ENCODE measurements around the gene TMEM245. TPM values are rescaled to one million over a fixed set of nuclear protein-coding genes. Genes with fewer than 3 reads are reported as not detected.
A peak's percentile ranks its signal among the peaks of the same experiment; 100 is the strongest.

Gene TMEM245
- total and polyA plus RNA-seq, 2 donors (not counting 3 experiments of a cell fraction or from before 2014, with no cell fraction given), result 44.2 to 48.0 TPM

DNA sequence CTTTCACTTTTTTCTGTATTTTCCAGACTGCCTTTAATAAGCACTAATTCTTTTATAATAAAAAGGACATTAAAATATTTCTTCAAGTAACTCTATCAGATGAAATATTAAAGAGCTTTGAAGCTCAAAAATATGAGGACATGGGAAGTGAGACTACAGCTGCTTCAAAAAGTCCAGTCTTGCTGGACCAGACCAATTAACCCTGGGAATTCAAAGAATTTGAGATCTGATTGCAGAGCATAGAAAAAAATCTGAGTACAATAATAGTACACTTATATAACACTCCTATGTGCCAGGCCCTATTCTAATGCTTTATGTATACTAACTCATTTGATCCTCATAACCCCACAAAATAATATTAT, 9.8 kb downstream of the TMEM245 start:
- H3K36me3 ChIP-seq (ENCODE audit: control insufficient read depth in 2 of 2, extremely low read depth in 1 of 2, insufficient read depth in 2 of 2, low read length in 2 of 2), result no peaks in the 10 kb centered on the region
- H2AFZ ChIP-seq (ENCODE audit: low read depth, low read length), result no peak overlapping the region
- dilution Hi-C loops (cut with MboI; ENCODE audit: extremely low pct_ligation_motif_present, low sequenced_read_pairs), result no loop called here
- ChIA-PET POLR2A (interaction anchor here (1.4 to 2.0 kb wide), 2 partner anchors 9 to 12 kb away, joined by 3 to 8 read pairs; partner anchors contain the start of gene TMEM245), CTCF (interaction anchor here (1.6 to 2.3 kb wide), 5 partner anchors 9 to 46 kb away, joined by 3 to 14 read pairs (median 5); partner anchors contain the start of gene TMEM245)
- H3K4me3 ChIP-seq (replicated peaks in 1 of 3; ENCODE audit: insufficient read depth in 1 of 3, low read depth in 1 of 3, low read length in 3 of 3), result no peak overlapping the region
- H3K4me1 ChIP-seq (ENCODE audit: control insufficient read depth, extremely low read depth, insufficient read depth, low read length), result peaks cover 52% of the 10 kb centered on the region
- H3K79me2 ChIP-seq (ENCODE audit: control insufficient read depth, insufficient read depth, low read length), result peaks cover 78% of the 10 kb centered on the region
- no peaks in the 10 kb centered on the region for H3K27me3 ChIP-seq (ENCODE audit: control insufficient read depth in 2 of 2, insufficient read depth in 2 of 2, low read length in 2 of 2)
- no peak for FAIRE-seq
- peak overlapping the region; percentile 77 for H3K27ac ChIP-seq (ENCODE audit: insufficient read depth, low read depth, low read length)
- TF ChIP-seq EZH2 (IDR thresholded peaks at IDR 0.05; ENCODE audit: borderline replicate concordance, low read depth, low read length, severe bottlenecking), result no peak
- no peak for TF ChIP-seq MAX (IDR thresholded peaks at IDR 0.05; ENCODE audit: insufficient read depth, insufficient read length)
- no peak for TF ChIP-seq MYC (IDR thresholded peaks at IDR 0.05; ENCODE audit: low read depth, low read length)
- no peak for TF ChIP-seq POLR2A (IDR thresholded peaks at IDR 0.05; ENCODE audit: low read depth, low read length)
- TF ChIP-seq POLR2AphosphoS5 (IDR thresholded peaks at IDR 0.05; ENCODE audit: insufficient read depth, low read depth, low read length), result no peak
- TF ChIP-seq GATA2 (IDR thresholded peaks at IDR 0.05; ENCODE audit: insufficient read depth, insufficient read length, low read depth, low read length), result no peak
- TF ChIP-seq JUN (IDR thresholded peaks at IDR 0.05; ENCODE audit: borderline replicate concordance, insufficient read depth, insufficient read length, low read depth), result no peak
- TF ChIP-seq, protein P1, sequence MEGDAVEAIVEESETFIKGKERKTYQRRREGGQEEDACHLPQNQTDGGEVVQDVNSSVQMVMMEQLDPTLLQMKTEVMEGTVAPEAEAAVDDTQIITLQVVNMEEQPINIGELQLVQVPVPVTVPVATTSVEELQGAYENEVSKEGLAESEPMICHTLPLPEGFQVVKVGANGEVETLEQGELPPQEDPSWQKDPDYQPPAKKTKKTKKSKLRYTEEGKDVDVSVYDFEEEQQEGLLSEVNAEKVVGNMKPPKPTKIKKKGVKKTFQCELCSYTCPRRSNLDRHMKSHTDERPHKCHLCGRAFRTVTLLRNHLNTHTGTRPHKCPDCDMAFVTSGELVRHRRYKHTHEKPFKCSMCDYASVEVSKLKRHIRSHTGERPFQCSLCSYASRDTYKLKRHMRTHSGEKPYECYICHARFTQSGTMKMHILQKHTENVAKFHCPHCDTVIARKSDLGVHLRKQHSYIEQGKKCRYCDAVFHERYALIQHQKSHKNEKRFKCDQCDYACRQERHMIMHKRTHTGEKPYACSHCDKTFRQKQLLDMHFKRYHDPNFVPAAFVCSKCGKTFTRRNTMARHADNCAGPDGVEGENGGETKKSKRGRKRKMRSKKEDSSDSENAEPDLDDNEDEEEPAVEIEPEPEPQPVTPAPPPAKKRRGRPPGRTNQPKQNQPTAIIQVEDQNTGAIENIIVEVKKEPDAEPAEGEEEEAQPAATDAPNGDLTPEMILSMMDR (IDR thresholded peaks at IDR 0.05; ENCODE audit: extremely low read depth in 1 of 2, insufficient read depth in 1 of 2, low read depth in 1 of 2, low read length in 2 of 2), result no peak
- TF ChIP-seq FOS (IDR thresholded peaks at IDR 0.05; ENCODE audit: borderline replicate concordance, insufficient read depth, low read length), result no peak
- H3K9ac ChIP-seq (replicated peaks; ENCODE audit: extremely low read depth, insufficient read depth, low read length), result peak overlapping the region; percentile 74
- intact Hi-C loops (cut with micrococcal nuclease), result loop anchor here (1.0 to 10.0 kb wide), 9 partner anchors 8 to 1825 kb away; partner anchors contain the start of genes ABITRAM, CTNNAL1, ELP1 and KLF4
- peak; percentile 36 for DNase-seq (ENCODE audit: low read depth, low spot score)
- peak overlapping the region; percentile 78 for H3K4me2 ChIP-seq (ENCODE audit: insufficient read depth, low read length)
- no TSS peak for BruUV-seq (replicated peaks)
- no peaks in the 10 kb centered on the region for H4K20me1 ChIP-seq (replicated peaks; ENCODE audit: control insufficient read depth, extremely low read depth, insufficient read depth, low read length)
- no peaks in the 10 kb centered on the region for H3K9me3 ChIP-seq (replicated peaks; ENCODE audit: control insufficient read depth, insufficient read depth, low read length)
- no peaks in the 10 kb centered on the region for H3K9me1 ChIP-seq (replicated peaks; ENCODE audit: control insufficient read depth, extremely low read depth, insufficient read depth, low read length)
